ENCODE results near the gene MISP3. TPM values are rescaled to one million over a fixed set of nuclear protein-coding genes. Genes with fewer than 3 reads are reported as not detected.
A peak's percentile ranks its signal among the peaks of the same experiment; 100 is the strongest.

The MISP3 gene
- total RNA-seq, 2 donors from 2014 or later: 1.7 to 2.7 TPM

DNA sequence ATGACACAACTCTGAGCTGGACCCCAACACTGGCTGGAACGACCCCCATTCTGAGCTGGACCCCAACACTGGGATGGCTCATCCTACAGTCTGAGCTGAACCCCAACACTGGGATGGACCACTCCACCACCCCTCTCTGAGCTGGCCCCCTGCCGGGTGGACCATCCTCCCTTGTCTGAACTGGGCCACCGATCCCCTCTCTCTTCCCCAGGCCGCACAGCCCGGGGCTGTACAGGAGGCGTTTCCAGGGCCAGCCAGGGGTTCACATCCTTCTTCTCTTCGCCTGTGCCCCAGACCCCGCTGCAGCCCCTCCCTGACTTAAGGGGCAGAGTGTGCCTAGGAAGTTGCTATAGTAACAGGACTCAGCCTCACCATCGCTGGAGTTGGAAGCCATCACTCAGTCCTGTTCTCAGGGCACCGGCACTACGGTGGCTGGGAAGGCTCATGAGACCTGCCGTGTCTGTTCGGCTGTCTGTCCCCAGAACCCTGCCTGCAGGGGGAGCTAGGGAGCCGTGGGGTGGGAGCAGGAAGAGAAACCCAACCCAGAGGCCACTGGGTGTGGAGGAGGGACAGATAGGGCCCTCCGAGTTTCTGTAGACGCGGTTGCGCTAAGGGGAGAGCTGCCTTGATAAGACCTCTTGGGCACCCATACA is 41.3 kb downstream of the MISP3 start:
- no peak for TF ChIP-seq CTCF (IDR thresholded peaks at IDR 0.05)
- Histone ChIP-seq H3K36me3 (no peaks in the 10 kb centered on the region), H3K4me1 (ENCODE audit: control insufficient read depth in 1 of 2, low read depth in 2 of 2) (peaks cover 52 to 80% of the 10 kb centered on the region in 2 donors), H3K27me3 (replicated peaks; ENCODE audit: insufficient read depth) (no peaks in the 10 kb centered on the region), H3K4me3 (peak overlapping the region; percentile 58), H3K27ac (peak overlapping the region; percentile 90 to 94), H3K9me3 (no peaks in the 10 kb centered on the region)
- ATAC-seq (ENCODE audit: insufficient number of reproducible peaks, low FRiP score, low read depth): no peak
- no peak for DNase-seq (ENCODE audit: low spot score)

GRCh38 chr19:14114439-14114838 is 41.9 kb downstream of the MISP3 start:
- no peak for TF ChIP-seq CTCF (IDR thresholded peaks at IDR 0.05)
- H3K9me3 ChIP-seq: no peaks in the 10 kb centered on the region
- peaks cover 57 to 80% of the 10 kb centered on the region in 2 donors for H3K4me1 ChIP-seq (ENCODE audit: control insufficient read depth in 1 of 2, low read depth in 2 of 2)
- no peaks in the 10 kb centered on the region for H3K27me3 ChIP-seq (replicated peaks; ENCODE audit: insufficient read depth)
- ATAC-seq (ENCODE audit: insufficient number of reproducible peaks, low FRiP score, low read depth): no peak
- no peak overlapping the region for H3K4me3 ChIP-seq
- no peaks in the 10 kb centered on the region for H3K36me3 ChIP-seq
- peak overlapping the region; percentile 90 to 94 for H3K27ac ChIP-seq
- no peak for DNase-seq (ENCODE audit: low spot score)

DNA sequence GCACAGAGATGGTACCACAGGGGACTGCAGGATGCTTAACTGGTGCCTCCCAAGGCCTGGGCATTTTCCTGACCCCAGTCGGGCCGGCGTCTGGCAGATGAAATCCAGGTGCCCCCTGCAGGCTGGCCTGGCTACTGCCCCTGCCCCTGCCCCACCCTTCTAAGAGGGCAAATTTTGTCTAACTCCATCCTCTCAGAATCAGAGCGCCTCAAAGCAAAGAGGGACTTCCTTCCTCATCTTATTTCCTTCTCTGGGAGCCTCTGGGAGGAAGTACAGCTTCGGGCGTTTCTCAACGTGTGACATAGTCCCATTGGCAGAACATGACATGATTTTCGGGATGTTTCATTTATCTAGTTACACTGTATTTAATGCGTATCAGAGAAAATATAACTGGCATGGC is 42.3 kb downstream of the MISP3 start:
- DNase-seq (ENCODE audit: low spot score) (no peak), ATAC-seq (ENCODE audit: insufficient number of reproducible peaks, low FRiP score, low read depth) (no peak)
- no peaks in the 10 kb centered on the region for H3K36me3 ChIP-seq
- peak; percentile 51 for TF ChIP-seq CTCF (IDR thresholded peaks at IDR 0.05)
- H3K27ac ChIP-seq: peak overlapping the region; percentile 90 to 94
- H3K9me3 ChIP-seq: no peaks in the 10 kb centered on the region
- H3K27me3 ChIP-seq (replicated peaks; ENCODE audit: insufficient read depth): no peaks in the 10 kb centered on the region
- no peak overlapping the region for H3K4me3 ChIP-seq
- H3K4me1 ChIP-seq (ENCODE audit: control insufficient read depth in 1 of 2, low read depth in 2 of 2): peaks cover 60 to 82% of the 10 kb centered on the region in 2 donors

DNA sequence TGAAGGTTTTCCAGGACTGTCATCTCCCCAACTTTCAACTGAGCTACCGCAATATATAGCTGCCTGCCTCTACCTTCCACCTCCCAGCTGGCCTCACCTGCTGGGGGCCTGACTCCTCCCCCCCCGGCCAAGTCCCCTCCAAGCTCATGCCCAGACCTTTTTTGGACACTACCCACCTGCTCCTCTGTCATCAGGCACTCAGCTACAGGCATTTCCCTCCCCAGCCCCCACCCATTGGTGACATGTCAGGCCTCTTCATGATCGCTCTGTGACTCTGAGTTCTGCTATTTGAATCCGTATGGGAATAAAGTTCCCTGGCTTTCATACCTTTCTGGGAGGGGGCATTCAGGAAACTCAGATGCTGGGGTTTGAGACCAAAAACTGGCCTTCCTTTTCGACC is 43.2 kb downstream of the MISP3 start:
- Histone ChIP-seq H3K9me3 (no peaks in the 10 kb centered on the region), H3K4me1 (ENCODE audit: control insufficient read depth in 1 of 2, low read depth in 2 of 2) (peaks cover 60 to 75% of the 10 kb centered on the region in 2 donors), H3K36me3 (no peaks in the 10 kb centered on the region), H3K27ac (peak overlapping the region; percentile 90 to 94), H3K27me3 (replicated peaks; ENCODE audit: insufficient read depth) (no peaks in the 10 kb centered on the region), H3K4me3 (peak overlapping the region; percentile 97)
- ATAC-seq (ENCODE audit: insufficient number of reproducible peaks, low FRiP score, low read depth) (no peak), DNase-seq (ENCODE audit: low spot score) (no peak)
- no peak for TF ChIP-seq CTCF (IDR thresholded peaks at IDR 0.05)

GRCh38 chr19:14116525-14116917 is 43.9 kb downstream of the MISP3 start:
- TF ChIP-seq CTCF (IDR thresholded peaks at IDR 0.05): no peak
- Histone ChIP-seq H3K4me1 (ENCODE audit: control insufficient read depth in 1 of 2, low read depth in 2 of 2) (peaks cover 58 to 67% of the 10 kb centered on the region in 2 donors), H3K27me3 (replicated peaks; ENCODE audit: insufficient read depth) (no peaks in the 10 kb centered on the region), H3K36me3 (no peaks in the 10 kb centered on the region), H3K27ac (peak overlapping the region; percentile 90 to 94), H3K4me3 (peak overlapping the region; percentile 97), H3K9me3 (no peaks in the 10 kb centered on the region)
- ATAC-seq (ENCODE audit: insufficient number of reproducible peaks, low FRiP score, low read depth): no peak
- no peak for DNase-seq (ENCODE audit: low spot score)
